A549 (cell line): ENCODE measurements around the gene PDLIM7.

Experiments
- BHLHE40 ChIP-seq: IDR thresholded peaks from 2 replicates; pipeline ENCODE4 v1.6.1; 2012; ENCODE audit warnings: low read depth, low read length, inconsistent platforms
- CTCF ChIP-seq: fragments of >200 bp; sonication (Bioruptor Twin); formaldehyde crosslinking; IDR thresholded peaks from 3 replicates; pipeline ENCODE4 v1.5.1; 2016

GRCh38 chr5:177443144-177443983 lies 54.0 kb downstream of the PDLIM7 start:
- no peak for TF ChIP-seq BHLHE40
- no peak for TF ChIP-seq CTCF
